ENCODE data around the gene GAB1.

GRCh38 chr4:143347484-143348111 lies 10.9 kb downstream of the GAB1 start:
- TF ChIP-seq CTCF (IDR thresholded peaks at IDR 0.05) (no peak), EZH2 (IDR thresholded peaks at IDR 0.05; ENCODE audit: borderline replicate concordance, insufficient read depth, low read depth, low read length, poor library complexity, severe bottlenecking) (no peak)
